HS-27A (cell line): ENCODE measurements around the gene LPAR3.
"Not testable (repeated sequence)": the region's sequence is repeated elsewhere in the genome, so short reads cannot be mapped to it uniquely, and the experiment has no call there.

Experiments
- DNase-seq: peaks from one replicate; pipeline ENCODE4 v3.0.0-alpha.2; 2012; ENCODE audit warnings: low read depth, missing footprints

LPAR3 gene

DNA sequence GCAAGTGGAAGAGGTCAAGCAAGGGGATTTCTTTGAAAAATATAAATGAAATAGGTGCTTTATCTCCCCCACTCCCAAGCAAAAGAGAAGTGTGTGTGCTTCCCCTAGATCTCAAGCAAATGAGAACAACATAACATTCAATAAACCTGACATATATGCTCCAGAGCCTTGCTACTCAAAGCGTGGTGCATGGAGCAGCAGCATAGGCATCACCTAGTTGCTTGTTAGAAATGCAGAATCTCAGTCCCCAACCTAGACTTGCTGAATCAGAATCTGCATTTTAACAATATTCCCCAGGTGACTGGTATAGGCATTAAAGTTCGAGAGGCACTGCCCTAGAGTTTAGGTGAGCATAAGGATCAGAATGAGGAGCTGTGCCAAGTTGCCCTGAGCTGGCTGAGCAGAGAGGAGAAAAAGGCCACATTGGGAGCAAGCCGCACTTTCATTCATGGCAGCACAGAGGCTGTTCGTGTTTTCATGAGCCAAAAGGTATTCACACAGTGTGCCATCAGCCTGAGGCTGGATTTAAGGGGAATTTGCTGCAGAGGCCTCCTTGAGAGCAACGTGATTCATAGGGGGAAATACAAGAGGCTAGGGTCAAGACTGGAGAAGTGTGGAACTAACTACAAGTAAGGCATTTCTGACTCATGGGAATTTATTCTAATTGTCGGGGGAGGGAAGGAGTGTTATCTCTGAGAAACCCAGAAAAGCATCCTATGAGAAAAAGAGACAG lies 14.3 kb upstream of the LPAR3 start:
- DNase-seq, result no peak

DNA sequence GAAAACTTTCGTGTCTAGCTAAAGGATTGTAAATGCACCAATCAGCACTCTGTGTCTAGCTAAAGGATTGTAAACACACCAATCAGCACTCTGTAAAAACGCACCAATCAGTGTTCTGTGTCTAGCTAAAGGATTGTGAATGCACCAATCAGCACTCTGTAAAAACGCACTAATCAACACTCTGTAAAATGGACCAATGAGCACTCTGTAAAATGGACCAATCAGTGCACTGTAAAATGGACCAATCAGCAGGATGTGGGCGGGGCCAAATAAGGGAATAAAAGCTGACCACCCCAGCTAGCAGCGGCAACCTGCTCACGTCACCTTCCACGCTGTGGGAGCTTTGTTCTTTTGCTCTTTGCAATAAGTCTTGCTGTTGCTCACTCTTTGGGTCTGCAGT lies 9.7 kb upstream of the LPAR3 start:
- DNase-seq, result not testable (repeated sequence)

DNA sequence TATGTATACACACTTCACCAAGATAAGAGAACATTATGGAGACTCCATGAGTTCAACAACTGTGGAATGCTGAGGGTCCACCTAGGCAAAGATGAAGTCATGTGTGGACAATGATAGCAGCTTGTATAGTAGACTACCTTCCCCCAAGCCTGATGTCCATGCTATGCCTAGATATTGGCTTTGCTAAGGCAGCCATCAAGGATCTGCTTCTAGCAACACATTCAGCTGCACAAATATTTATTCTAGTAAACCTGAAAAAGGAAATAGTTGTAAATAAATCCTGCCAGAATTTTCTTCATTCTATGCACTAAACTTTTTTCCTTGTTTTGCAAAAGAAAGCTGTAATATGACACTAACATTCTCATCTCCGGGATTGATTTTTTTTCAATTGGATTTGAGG lies 7.0 kb upstream of the LPAR3 start:
- DNase-seq, result no peak

DNA sequence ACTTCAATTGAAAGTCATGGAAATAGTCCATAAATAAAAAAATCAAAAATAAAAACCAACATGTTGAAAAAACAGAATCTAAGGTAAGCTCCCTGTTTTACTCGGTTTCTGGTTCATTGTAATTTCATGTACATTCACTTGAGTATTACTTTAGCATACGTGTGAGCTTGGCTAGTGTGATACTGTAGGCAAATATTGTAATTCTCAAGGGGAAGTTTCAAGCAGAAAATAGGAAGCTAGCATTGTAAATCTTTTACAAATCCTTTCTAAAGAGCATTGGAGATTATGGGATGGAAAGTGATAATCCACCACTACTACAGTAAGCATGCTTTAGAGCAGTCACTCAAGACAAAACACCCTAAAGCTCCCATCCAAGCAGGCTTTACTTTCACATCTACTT lies 3.3 kb upstream of the LPAR3 start:
- no peak for DNase-seq

DNA sequence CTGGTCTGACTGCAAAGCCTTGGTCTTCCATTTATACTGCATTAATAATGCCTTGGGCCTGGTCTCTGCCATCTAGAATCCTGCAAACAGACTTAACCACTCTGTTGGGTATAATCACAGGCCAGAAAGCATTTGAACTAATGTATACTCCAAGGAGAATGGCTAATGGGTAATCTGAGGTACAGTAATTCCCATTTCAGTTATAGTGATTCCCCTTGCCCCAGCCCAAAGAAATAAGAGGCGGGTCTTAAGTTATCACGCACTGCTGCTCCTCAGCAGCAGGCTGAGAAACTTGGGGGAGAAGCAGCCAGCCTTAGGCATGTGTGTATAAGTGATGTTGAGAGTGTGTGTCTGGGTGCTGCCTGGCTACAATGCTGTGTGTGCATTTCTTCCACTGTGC lies 2.4 kb downstream of the LPAR3 start:
- no peak for DNase-seq

DNA sequence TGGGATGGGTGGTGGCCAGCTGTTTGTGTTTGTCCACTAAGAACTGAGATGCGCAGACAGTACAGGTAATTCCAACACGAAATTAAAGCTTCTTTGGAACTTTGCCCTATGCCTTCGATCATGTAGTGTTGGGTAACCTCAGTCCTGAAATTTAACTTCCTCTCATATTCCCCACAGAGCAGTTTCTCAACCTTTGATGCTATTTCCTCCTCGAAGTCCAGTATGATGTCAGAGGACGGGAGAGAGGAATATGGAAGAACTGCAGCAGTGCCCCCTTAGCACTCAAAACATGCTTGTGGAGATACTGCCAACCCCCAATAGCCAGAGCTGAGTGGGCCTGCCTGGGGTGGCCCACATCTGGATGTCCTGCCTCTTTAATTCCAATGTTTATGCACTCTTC lies 3.6 kb downstream of the LPAR3 start:
- no peak for DNase-seq

DNA sequence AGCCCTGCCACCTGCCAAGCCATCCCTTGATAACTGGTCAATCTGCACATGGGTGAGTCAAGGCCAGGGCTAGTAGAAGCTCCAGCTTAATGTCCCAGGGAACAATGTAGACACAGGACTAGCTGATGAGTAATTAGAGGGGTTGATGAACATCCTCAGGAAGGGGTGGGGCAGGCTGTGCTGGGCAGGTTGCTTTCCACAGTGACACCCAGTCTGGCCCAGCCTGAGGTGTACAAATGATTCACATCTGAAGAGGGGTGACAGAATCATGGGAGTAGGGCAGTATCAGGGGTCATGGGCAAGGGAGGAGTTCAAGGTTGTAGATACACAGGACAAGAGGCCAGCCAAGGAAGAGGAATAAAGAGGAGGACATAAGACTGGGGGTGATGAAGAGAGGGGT lies 4.3 kb downstream of the LPAR3 start:
- no peak for DNase-seq

DNA sequence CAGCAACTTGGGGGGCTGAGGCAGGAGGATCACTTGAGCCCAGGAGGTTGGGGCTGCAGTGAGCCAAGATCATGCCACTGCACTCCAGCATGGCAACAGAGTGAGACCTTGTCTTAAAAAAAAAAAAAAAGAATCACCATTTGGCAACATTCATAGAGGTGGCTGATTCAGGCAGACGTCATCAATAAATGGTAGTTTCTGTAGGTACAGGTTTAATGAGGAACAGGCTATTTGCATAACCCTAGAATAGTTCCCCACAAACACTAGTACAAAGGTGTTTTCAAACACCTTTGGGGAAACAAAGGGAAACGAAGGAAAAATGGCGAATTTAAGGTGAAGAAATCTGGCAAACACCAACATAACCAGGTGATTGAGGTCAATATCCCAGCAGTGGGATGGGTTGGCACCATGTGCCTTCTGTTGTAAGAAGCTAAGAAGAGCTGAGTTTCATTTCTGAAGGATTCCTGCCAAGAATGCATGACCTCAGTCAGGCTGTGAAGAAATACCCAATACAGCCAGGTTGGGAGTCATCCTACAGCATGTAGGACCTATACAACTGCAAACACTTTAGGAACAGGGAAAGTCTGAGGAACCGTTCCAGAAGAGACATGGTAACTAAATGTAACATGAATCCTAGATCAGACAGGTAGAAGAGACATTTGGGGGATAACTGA lies 5.6 kb downstream of the LPAR3 start:
- DNase-seq, result no peak

DNA sequence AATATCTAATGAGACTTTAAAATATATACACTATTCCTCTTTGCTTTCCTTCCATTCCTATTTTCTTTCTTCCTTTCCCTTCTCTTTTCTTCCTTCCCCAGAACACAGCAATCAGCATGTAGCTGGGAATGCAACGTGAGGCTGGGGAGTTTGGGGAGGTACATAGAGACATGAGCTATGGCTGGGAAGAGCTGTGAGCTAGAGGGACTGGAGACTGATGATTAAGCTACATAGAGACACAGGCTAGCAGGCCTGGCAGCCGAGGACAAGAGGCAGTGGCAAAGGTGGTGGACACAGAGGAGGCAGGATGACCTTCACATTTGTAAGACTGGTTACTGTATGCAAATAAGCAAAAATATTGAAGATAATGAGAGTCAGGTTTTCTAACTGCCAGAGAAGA lies 7.5 kb downstream of the LPAR3 start:
- DNase-seq, result no peak

DNA sequence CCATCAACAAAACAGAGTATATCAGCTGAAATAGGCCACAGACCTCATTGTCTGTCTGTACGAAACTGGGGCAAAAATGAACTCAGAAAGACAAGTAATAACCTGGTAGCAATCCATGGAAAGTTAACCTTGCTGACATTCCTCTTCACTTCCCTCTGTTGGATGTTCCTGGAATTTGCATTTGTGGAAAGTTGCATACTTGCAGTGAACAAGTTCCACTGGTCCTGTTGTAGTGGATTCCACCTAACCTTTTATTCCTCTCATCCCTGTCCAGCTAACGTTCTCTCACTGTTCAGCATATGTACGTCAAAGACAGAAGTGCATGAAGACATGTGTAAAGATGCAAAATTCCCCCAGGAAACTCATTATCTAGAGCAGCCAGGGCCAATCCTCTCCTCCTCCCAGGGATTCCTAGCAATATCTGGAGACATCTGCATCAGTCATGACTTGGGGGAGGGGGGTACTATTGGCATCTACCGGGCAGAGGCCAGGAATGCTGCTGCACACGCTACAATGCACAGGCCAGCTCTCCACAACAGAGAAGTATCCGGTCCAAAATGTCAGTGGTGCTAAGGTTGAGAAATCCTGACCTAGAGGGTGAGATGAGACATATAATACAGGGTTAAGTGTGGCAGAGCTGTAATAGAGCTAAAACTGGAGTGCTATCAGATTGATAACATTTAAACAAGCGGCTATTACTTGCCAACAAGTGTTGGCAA lies 8.2 kb downstream of the LPAR3 start:
- DNase-seq, result peak; percentile 23

DNA sequence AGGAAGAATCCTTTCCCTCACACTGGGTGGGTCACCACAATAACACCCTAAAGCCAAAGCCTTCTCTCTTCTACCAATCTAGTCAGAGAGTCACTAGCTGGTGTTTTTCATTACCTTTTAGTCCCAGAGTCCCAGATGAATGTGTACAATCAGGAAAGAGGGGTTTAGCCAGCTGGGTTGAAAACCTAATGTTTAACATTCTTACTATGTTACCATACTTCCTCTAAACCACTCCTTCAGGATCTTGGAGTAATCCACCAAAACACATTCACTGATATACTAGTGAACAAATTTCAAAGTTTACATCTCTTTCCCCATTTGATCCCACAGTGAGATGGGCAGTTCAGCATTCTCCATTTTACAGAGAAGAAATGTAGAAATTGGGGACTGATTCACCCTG lies 9.7 kb downstream of the LPAR3 start:
- peak; percentile 23 for DNase-seq

DNA sequence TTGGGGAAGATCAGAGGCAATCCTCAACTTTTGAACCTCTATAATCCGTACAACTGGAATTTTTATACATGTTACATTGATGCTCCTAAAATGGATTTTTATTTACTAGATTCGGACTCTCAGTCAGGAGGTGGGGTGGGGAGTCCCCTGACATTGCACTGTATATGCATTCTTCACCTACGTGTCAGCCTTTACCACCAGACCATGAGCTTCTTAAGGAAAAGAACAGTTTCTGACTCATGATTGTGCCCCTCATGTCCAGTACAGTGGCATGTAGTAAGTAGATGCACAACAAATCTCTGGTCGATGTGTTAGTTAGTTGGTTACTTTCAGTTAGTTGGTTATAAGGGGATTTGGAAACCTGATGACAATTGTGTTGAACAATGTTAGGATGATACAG lies 15.4 kb downstream of the LPAR3 start:
- DNase-seq, result peak; percentile 20

DNA sequence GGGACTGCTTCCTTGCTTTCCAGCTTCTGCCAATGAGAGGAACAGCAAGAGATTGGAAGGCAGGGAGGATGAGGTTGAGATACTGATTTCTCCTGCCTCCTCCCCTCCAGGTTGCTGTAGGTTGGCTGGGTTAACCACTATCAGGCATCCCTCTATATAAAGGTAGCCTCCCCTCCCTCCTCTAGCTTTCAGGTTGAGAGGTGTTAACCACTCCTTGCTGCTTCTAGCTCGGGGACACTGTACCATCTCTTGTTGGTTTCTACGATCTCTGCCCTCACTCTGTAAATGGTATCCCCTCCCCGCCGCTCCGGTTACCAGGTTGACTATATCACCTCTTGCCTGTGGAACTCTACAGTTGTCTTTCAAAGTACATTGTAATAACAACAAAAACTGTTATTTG lies 16.7 kb downstream of the LPAR3 start:
- DNase-seq, result no peak

DNA sequence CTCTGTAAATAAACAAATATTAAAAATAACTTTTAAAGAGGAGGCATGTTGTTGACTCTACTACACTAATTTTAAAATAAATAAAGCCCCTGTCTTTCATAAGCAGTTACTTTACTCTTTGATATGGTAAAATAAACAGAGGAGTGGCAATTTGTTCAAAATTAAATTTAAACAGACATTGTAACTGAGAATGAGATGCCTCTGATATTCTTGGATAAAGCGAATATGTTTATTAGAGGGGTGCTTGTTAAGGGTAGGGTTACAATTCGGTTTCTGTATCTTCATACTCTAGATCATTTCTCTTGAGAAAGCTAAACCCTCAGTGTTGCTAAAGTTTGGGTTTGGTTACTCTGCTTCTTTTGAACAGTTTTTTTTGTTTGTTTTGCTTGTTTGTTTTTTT lies 19.6 kb downstream of the LPAR3 start:
- no peak for DNase-seq

DNA sequence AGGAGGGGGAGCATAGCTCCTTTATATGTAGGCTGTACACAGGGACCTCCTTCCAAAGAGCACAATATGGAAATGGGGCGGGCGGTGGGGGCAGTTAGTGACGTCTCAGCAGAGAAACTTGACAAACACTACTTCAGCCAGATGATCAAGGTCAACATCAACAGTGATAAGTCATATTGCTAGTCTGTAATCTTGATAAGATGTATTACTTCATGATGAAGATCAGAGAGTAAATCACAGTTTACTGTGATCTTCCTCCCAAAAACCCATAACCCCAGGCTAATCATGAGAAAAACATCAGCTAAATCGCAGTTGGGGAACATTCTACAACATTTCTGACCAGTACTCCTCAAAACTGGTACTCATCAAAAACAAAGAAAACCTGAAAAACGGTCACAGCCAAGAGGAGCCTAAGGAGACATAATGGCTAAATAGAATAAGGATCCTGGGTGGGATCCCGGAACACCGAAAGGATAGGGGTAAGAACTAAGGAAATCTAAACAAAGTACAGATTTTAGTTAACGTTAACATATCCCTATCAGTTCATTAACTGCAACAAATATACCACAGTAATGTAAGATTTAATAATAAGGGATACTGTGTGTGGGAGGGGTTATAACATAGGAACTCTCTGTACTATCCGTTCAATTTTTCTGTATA lies 20.2 kb downstream of the LPAR3 start:
- DNase-seq, result no peak

DNA sequence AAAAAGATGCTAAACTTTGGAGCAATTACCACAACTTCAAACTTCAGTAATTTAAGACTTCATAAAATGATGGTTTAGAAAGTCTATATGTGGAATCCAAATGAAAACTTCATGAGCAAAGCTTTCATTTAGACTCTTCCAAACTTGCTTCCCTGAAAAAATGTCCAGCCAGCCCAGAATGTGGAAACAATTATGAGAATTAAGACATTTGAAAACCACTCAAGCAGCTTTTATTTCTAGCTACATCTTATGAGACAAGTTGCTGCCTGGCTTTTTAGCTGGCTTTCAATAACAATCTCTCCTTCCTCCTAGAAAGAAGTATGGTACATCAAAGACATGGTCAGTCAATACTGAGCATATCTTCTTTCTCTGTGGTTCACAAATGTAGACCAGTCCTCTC lies 21.8 kb downstream of the LPAR3 start:
- DNase-seq, result no peak

DNA sequence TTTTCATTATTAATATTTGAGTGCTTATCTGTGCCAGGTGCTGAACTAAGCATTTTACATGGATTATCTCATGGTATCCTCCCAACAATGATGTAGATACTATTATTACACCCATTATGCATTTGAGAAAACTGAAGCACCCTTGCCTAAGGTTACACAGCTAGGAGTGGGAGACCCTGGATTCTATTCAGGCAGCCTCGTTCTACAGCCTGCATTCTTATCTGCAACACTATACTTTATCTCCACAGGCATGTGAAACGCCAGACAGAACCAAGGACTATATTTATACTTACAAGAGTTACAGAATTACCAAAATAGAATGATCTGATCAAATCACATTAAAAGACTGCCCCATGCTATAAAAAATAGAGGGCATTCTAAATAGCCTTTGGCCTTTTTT lies 22.4 kb downstream of the LPAR3 start:
- no peak for DNase-seq

DNA sequence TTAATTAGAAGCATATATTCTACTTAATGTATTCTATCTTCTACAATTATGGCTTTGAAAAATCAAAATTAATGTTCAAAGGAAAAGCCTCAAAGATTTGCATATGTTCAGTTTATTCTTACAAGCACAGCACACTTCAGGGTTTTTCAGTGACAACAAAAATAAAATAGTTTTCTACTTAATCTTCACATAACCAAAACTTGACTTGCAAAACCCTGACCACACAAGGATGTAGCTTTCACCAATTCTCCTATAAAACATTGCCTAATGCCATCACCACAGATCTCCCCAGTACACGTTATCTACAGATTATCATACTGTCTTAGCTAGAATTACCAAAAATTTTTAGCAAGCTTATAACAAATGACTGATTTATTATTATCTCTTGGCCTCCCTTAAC lies 23.3 kb downstream of the LPAR3 start:
- no peak for DNase-seq

DNA sequence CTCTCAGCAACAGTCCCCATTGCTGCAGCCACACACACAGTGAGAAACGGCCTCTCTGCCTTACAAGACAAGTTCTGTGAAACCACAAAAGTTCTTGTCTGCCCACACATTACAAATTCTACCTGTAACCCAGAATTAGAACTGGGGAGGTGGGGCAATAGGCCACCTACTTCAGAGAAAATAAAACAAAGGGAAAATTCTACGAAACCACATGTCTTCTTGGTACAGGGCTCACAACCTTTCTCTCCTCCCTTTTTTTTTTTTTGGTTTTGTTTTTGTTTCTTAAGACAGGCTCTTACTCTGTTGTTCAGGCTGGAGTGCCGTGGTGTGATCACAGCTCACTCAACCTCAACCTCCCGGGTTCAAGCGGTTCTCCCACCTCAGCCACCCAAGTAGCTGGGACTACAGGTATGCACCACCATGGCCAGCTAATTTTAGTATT lies 30.2 kb downstream of the LPAR3 start:
- DNase-seq, result no peak

DNA sequence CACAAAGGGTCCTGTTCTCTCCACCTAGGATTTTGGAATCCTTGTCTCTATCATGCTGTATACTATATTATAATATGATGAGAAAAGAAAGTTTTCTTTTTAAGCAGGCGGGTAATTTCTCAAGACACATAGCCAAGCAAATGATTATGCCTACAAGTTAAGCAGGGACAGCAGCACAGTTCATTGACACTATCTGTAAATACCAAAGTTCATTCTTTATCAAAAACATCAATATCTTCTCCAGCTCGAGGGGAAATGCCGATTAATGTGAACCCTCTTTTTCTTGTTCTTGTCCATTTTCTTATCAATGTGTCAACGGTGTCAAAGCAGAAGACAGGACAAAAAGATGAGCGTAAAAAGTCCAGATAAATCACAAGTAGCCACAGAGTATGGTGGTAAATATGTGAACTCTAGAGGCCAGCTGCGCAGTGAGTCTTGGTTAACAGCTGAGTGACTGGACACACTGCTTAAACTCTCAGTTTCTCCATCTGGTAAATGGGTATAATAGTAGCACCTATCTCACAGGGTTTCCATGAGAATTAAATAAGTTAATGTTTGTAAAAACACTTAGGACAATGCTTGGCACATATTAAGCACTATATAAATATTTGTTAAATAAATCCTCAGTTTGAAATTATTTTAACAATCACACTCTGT lies 30.9 kb downstream of the LPAR3 start:
- DNase-seq, result no peak

DNA sequence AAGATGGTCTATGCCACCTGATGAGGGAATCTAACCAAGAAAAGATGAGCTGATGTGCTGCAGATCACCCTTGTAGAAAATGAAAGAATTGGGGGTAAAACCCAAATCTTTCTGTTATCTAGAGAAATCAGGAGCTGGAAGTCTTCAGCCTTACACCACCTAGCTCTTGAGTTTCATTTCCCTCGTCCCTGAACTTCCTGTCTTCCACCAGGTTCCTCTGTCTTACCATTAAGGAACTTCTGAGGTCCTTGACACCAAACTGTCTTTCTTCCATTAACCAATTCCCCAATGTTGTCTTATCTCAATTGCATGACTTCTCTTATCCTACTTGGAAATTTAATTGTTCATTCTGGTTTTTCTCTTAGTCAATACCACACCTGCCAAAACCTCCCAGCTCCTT lies 31.5 kb downstream of the LPAR3 start:
- no peak for DNase-seq

DNA sequence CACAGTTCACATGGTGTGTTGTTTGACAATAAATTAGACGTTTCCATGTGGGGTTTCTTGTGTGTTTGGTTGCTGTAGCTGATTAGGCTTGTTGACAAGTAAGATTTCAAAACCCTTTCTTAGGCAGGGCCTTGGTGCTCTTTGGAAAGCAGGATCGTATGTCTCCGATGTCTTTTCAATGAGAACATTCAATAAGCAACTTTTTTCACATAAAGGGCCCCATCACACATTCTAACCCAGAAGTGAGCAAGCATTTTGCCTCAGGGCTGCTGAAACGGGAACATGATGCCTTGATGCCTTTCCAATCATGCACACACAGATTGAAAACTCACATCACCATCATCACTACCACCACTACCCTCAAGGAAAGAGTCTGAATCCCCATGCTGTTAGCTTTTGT lies 33.1 kb downstream of the LPAR3 start:
- DNase-seq, result no peak
